OCI-LY3 (cell line): ENCODE data around the gene STRN3.

Experiments used
- H2AFZ ChIP-seq: fragments of 200-600, 300-600 bp; shearing (Covaris generic); 2 replicates; pipeline ENCODE4 v1.6.0; 2014; ENCODE audit warnings: antibody characterized with exemption, low read depth, low read length
- H3K27ac ChIP-seq: fragments of 200-600, 300-600 bp; sonication (generic); 2 replicates; pipeline ENCODE4 v1.5.1; 2014; ENCODE audit warnings: mild to moderate bottlenecking, low read length, moderate library complexity, mixed read lengths
- H3K27me3 ChIP-seq: fragments of 200-600, 300-600 bp; sonication (generic); 2 replicates; pipeline ENCODE4 v1.6.1; 2014; ENCODE audit warnings: low read depth, low read length, mixed read lengths
- H3K36me3 ChIP-seq: fragments of 200-600, 300-600 bp; sonication (generic); replicated peaks from 2 replicates; pipeline ENCODE3; 2014; ENCODE audit warnings: low read depth, low read length, mixed read lengths
- H3K4me1 ChIP-seq: fragments of 300-600, 200-600 bp; sonication (generic); 2 replicates; pipeline ENCODE4 v1.6.1; 2014; ENCODE audit warnings: low read length, mixed read lengths
- H3K4me2 ChIP-seq: fragments of 200-600, 300-600 bp; sonication (generic); 2 replicates; pipeline ENCODE4 v1.6.1; 2014; ENCODE audit warnings: low read length, mixed read lengths
- H3K4me3 ChIP-seq: fragments of 300-600, 200-600 bp; sonication (generic); 2 replicates; pipeline ENCODE4 v1.5.1; 2014; ENCODE audit warnings: antibody characterized with exemption, mild to moderate bottlenecking, low read length, moderate library complexity
- H3K79me2 ChIP-seq: fragments of 300-600, 200-600 bp; shearing (Covaris generic); 2 replicates; pipeline ENCODE4 v1.6.1; 2014; ENCODE audit warnings: mild to moderate bottlenecking, low read length, mixed read lengths
- H3K9ac ChIP-seq: fragments of 300-600, 200-600 bp; shearing (Covaris generic); 2 replicates; pipeline ENCODE4 v1.6.0; 2014; ENCODE audit warnings: mild to moderate bottlenecking, low read length, moderate library complexity
- H3K9me3 ChIP-seq: fragments of 200-600, 300-600 bp; shearing (Covaris generic); 2 replicates; pipeline ENCODE4 v1.6.1; 2014; ENCODE audit warnings: low read length, mixed read lengths; ENCODE audit not compliant: insufficient read depth
- H4K20me1 ChIP-seq: fragments of 200-600, 300-600 bp; sonication (generic); 2 replicates; pipeline ENCODE4 v1.6.1; 2016; ENCODE audit warnings: low read length, mixed read lengths; ENCODE audit not compliant: insufficient read depth
- EZH2phosphoT487 ChIP-seq: fragments of 200-600 bp; shearing (Covaris generic); IDR thresholded peaks from 2 replicates; pipeline ENCODE4 v1.6.1; 2018; ENCODE audit warnings: antibody characterized with exemption, mixed run types, low read depth
- TF ChIP-seq, protein P1 (sequence below): fragments of 200-600, 300-600 bp; sonication (generic); IDR thresholded peaks from 2 replicates; pipeline ENCODE4 v1.5.1; 2014; ENCODE audit warnings: antibody characterized with exemption, low read length, low read depth

STRN3 gene

DNA sequence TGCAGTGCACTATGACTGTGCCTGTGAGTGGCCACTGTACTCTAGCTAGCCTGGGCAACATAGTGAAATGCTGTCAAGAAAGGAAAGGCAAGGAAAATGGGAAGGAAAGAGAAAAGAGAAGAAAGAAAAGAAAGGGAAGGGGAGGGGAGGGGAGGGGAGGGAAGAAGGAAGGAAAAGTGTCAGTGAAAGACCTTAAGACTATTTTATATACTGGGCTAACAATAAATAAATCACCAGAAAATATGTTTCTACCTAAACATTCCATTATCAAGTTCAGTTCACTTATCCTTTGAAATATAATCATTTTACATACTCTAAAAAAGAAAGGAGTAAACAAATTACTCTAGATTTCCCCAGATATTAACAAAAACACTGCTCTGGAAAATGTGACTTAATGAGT lies 129.7 kb downstream of the STRN3 start:
- no peak overlapping the region for H2AFZ ChIP-seq
- no peaks in the 10 kb centered on the region for H3K4me1 ChIP-seq
- H3K79me2 ChIP-seq = no peaks in the 10 kb centered on the region
- H3K9me3 ChIP-seq = no peaks in the 10 kb centered on the region
- no peak overlapping the region for H3K4me2 ChIP-seq
- TF ChIP-seq, protein P1, sequence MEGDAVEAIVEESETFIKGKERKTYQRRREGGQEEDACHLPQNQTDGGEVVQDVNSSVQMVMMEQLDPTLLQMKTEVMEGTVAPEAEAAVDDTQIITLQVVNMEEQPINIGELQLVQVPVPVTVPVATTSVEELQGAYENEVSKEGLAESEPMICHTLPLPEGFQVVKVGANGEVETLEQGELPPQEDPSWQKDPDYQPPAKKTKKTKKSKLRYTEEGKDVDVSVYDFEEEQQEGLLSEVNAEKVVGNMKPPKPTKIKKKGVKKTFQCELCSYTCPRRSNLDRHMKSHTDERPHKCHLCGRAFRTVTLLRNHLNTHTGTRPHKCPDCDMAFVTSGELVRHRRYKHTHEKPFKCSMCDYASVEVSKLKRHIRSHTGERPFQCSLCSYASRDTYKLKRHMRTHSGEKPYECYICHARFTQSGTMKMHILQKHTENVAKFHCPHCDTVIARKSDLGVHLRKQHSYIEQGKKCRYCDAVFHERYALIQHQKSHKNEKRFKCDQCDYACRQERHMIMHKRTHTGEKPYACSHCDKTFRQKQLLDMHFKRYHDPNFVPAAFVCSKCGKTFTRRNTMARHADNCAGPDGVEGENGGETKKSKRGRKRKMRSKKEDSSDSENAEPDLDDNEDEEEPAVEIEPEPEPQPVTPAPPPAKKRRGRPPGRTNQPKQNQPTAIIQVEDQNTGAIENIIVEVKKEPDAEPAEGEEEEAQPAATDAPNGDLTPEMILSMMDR = no peak
- TF ChIP-seq EZH2phosphoT487 = no peak
- H4K20me1 ChIP-seq = no peaks in the 10 kb centered on the region
- H3K9ac ChIP-seq = no peak overlapping the region
- H3K27ac ChIP-seq = no peak overlapping the region
- H3K36me3 ChIP-seq = peaks cover 5% of the 10 kb centered on the region
- H3K4me3 ChIP-seq = no peak overlapping the region
- no peaks in the 10 kb centered on the region for H3K27me3 ChIP-seq

DNA sequence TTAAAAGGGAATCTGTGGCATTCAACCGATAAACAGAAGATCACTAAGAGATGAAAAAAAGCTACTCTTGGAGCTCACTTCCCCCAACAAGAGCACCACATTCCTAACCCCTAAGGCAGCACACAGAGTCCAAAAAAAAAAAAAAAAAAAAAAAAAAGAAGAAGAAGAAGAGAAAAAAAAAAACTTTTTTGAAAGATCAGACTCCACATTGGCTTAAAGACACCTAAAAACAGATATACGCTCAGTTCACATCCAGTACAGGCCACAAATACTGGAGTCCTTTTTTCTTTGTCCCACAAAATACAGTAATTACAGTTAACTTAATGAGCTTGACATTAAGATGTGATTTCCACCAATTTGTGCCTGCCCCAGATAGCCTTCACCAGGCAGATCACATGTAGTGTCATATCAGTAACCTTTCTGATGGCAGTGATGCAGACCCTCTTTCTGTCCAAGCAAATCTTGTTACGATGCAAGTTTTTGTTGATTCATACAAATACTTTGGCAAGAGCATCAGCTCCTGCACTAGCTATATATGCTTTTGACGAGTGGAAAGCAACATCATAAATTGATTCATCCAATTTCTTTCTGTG lies 131.2 kb downstream of the STRN3 start:
- Histone ChIP-seq H3K36me3 (peaks cover 5% of the 10 kb centered on the region), H3K4me1 (no peaks in the 10 kb centered on the region), H3K27me3 (no peaks in the 10 kb centered on the region), H3K4me3 (no peak overlapping the region), H3K79me2 (no peaks in the 10 kb centered on the region), H3K9me3 (no peaks in the 10 kb centered on the region), H3K4me2 (no peak overlapping the region), H4K20me1 (no peaks in the 10 kb centered on the region), H2AFZ (no peak overlapping the region), H3K27ac (no peak overlapping the region), H3K9ac (no peak overlapping the region)
- TF ChIP-seq EZH2phosphoT487 = no peak
- TF ChIP-seq, protein P1 = no peak

DNA sequence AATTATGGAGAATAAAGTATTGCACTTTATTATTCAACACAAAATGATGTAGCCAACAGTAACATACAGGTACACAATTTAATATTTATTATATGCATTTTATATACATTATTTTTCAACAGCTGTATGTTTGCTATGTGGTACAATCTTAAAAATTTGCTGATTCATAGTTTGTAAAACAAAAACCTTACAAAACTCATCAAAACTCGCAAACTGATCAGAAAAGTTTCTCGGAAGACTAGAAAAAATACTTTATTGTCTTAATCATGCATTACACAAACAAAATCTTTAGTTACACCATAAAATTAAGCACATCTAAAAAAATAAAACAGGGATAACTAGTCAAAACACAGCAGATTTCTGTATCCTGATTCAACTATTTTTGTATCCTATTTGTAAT lies 132.4 kb downstream of the STRN3 start:
- Histone ChIP-seq H3K9ac (no peak overlapping the region), H3K79me2 (no peaks in the 10 kb centered on the region), H4K20me1 (no peaks in the 10 kb centered on the region), H3K27ac (no peak overlapping the region), H3K4me1 (no peaks in the 10 kb centered on the region), H3K9me3 (no peaks in the 10 kb centered on the region), H3K36me3 (peaks cover 11% of the 10 kb centered on the region), H3K4me3 (no peak overlapping the region), H3K27me3 (no peaks in the 10 kb centered on the region), H3K4me2 (no peak overlapping the region), H2AFZ (no peak overlapping the region)
- TF ChIP-seq, protein P1 = no peak
- no peak for TF ChIP-seq EZH2phosphoT487

DNA sequence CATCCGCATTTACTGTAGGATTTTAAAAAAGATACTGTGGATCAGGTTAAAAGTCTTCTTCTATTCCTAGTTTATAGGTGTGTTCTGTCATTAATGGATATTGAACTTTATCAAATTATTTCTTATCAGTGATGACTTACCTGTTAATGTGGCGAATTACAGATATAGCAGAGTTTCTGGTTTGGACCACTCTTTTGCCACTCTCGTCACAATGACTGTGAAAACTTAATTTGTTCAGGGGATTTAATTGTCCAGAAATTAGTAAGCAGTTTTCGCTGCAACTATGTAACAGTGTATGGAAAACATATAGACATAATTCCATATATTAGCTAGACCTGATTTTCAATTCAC lies 137.0 kb downstream of the STRN3 start:
- Histone ChIP-seq H3K9ac (no peak overlapping the region), H3K36me3 (peaks cover 10% of the 10 kb centered on the region), H3K4me3 (no peak overlapping the region), H3K79me2 (no peaks in the 10 kb centered on the region), H3K9me3 (no peaks in the 10 kb centered on the region), H3K4me1 (no peaks in the 10 kb centered on the region), H4K20me1 (no peaks in the 10 kb centered on the region), H2AFZ (no peak overlapping the region), H3K27me3 (no peaks in the 10 kb centered on the region), H3K4me2 (no peak overlapping the region), H3K27ac (no peak overlapping the region)
- TF ChIP-seq EZH2phosphoT487 = no peak
- TF ChIP-seq, protein P1 = no peak
